ENCODE measurements around the gene ATP6V0A1. TPM values are rescaled to one million over a fixed set of nuclear protein-coding genes. Genes with fewer than 3 reads are reported as not detected.
"Not testable (repeated sequence)": the region's sequence is repeated elsewhere in the genome, so short reads cannot be mapped to it uniquely, and the experiment has no call there.

The ATP6V0A1 gene
- total RNA-seq, 2 experiments from 2014 or later: 13.3 to 15.9 TPM

DNA sequence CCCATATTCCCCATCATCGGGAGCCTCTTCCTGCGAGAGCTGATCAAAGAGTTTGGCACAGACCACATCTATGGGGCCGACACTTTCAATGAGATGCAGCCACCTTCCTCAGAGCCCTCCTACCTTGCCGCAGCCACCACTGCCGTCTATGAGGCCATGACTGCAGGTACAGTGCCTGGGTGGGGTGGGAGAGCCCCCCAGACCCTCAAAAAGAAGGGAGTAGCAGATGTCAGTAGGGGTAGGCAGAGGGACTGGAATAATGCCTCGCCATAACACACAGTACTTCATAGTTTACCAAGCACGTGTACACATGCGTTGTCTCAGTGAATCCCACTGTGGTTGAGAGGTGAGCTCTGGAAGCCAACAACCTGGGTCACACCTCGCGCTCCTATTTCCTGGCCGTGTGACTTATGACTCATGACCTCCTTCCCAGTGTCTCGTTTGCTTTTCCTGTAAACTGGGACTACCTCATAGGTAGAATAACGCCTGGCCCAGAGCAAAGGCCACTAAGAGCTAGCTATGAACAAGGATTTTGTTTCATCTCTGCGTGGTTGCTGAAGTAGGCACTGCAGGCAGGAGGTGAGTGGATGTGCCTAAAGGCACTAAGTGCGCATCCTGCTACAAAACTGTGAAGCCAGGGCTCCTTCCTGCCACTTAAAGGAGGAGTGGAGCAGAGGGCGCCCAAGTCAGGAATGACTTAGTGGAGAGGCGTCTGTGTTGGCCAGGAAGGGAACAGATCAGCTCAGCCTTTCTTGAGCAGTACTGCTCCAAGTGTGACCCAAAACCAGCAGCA lies 82.6 kb downstream of the ATP6V0A1 start:
- ChIA-PET POLR2A (no interaction called here), CTCF (interaction anchor here (0.6 to 1.2 kb wide), 10 partner anchors 9 to 611 kb away, joined by 3 to 5 read pairs (median 3); partner anchors contain the start of gene ODAD4)
- DNase-seq (peak; percentile 50), ATAC-seq (peak; percentile 63)
- Mint-ChIP-seq H3K4me1 (peaks cover 23% of the 10 kb centered on the region), H3K27me3 (no peaks in the 10 kb centered on the region), H3K9me3 (ENCODE audit: low read depth) (no peaks in the 10 kb centered on the region), H3K36me3 (ENCODE audit: low read depth) (peaks cover 20% of the 10 kb centered on the region), H3K27ac (peak overlapping the region; percentile 55), H3K4me3 (no peak overlapping the region)
- intact Hi-C loops (cut with DNase I, micrococcal nuclease): no loop called here

DNA sequence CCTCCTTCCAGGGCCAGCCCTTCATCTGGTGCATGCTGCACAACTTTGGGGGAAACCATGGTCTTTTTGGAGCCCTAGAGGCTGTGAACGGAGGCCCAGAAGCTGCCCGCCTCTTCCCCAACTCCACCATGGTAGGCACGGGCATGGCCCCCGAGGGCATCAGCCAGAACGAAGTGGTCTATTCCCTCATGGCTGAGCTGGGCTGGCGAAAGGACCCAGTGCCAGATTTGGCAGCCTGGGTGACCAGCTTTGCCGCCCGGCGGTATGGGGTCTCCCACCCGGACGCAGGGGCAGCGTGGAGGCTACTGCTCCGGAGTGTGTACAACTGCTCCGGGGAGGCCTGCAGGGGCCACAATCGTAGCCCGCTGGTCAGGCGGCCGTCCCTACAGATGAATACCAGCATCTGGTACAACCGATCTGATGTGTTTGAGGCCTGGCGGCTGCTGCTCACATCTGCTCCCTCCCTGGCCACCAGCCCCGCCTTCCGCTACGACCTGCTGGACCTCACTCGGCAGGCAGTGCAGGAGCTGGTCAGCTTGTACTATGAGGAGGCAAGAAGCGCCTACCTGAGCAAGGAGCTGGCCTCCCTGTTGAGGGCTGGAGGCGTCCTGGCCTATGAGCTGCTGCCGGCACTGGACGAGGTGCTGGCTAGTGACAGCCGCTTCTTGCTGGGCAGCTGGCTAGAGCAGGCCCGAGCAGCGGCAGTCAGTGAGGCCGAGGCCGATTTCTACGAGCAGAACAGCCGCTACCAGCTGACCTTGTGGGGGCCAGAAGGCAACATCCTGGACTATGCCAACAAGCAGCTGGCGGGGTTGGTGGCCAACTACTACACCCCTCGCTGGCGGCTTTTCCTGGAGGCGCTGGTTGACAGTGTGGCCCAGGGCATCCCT lies 84.8 kb downstream of the ATP6V0A1 start:
- Mint-ChIP-seq H3K9me3 (ENCODE audit: low read depth) (no peaks in the 10 kb centered on the region), H3K4me1 (peaks cover 15% of the 10 kb centered on the region), H3K36me3 (ENCODE audit: low read depth) (peaks cover 20% of the 10 kb centered on the region), H3K27me3 (no peaks in the 10 kb centered on the region), H3K27ac (no peak overlapping the region), H3K4me3 (no peak overlapping the region)
- CTCF ChIA-PET: interaction anchor here (1.3 kb wide), 1 partner anchor 16 kb away, joined by 3 read pairs; no protein-coding TSS in a partner anchor
- intact Hi-C loops (cut with DNase I, micrococcal nuclease): no loop called here
- POLR2A ChIA-PET: no interaction called here
- no peak for DNase-seq
- no peak for ATAC-seq

GRCh38 chr17:42544874-42545283 lies 86.2 kb downstream of the ATP6V0A1 start:
- ATAC-seq: no peak
- Mint-ChIP-seq H3K4me1 (peaks cover 23% of the 10 kb centered on the region), H3K36me3 (ENCODE audit: low read depth) (peaks cover 15% of the 10 kb centered on the region), H3K27ac (no peak overlapping the region), H3K4me3 (no peak overlapping the region), H3K27me3 (no peaks in the 10 kb centered on the region), H3K9me3 (ENCODE audit: low read depth) (no peaks in the 10 kb centered on the region)
- CTCF ChIA-PET: no interaction called here
- POLR2A ChIA-PET: no interaction called here
- intact Hi-C loops (cut with DNase I, micrococcal nuclease): no loop called here
- no peak for DNase-seq

- H3K4me1 Mint-ChIP-seq: peaks cover 18% of the 10 kb centered on the region
- H3K36me3 Mint-ChIP-seq (ENCODE audit: low read depth); CTCF ChIA-PET; H3K9me3 Mint-ChIP-seq (ENCODE audit: low read depth); H3K27me3 Mint-ChIP-seq; H3K27ac Mint-ChIP-seq; ATAC-seq; H3K4me3 Mint-ChIP-seq; intact Hi-C loops (cut with DNase I, micrococcal nuclease); DNase-seq: not testable (repeated sequence)
- POLR2A ChIA-PET: interaction anchor here (0.6 kb wide), 1 partner anchor 13 kb away, joined by 3 read pairs; no protein-coding TSS in a partner anchor
Observed at GRCh38 chr17:42545755-42546505, 87.3 kb downstream of the ATP6V0A1 start.

- ATAC-seq: no peak
- ChIA-PET POLR2A (interaction anchor here (1.5 kb wide), 1 partner anchor 11 kb away, joined by 3 read pairs; the partner anchor contains the start of gene NAGLU), CTCF (interaction anchor here (0.6 kb wide), 1 partner anchor 17 kb away, joined by 3 read pairs; no protein-coding TSS in a partner anchor)
- DNase-seq: no peak
- Mint-ChIP-seq H3K27ac (no peak overlapping the region), H3K4me1 (peaks cover 12% of the 10 kb centered on the region), H3K36me3 (ENCODE audit: low read depth) (peaks cover 3% of the 10 kb centered on the region), H3K4me3 (no peak overlapping the region), H3K9me3 (ENCODE audit: low read depth) (no peaks in the 10 kb centered on the region), H3K27me3 (no peaks in the 10 kb centered on the region)
- intact Hi-C loops (cut with DNase I, micrococcal nuclease): no loop called here
Observed at GRCh38 chr17:42547001-42547461, 88.4 kb downstream of the ATP6V0A1 start.

- ChIA-PET POLR2A (interaction anchor here (0.5 to 1.5 kb wide), 3 partner anchors 10 to 421 kb away, joined by 3 to 7 read pairs (median 4); partner anchors contain the start of gene NAGLU), CTCF (interaction anchor here (0.6 to 1.2 kb wide), 7 partner anchors 11 to 451 kb away, joined by 3 to 4 read pairs (median 3); partner anchors contain the start of genes NAGLU and RPL27)
- intact Hi-C loops (cut with DNase I, micrococcal nuclease): no loop called here
- Mint-ChIP-seq H3K36me3 (ENCODE audit: low read depth) (peaks cover 3% of the 10 kb centered on the region), H3K4me3 (no peak overlapping the region), H3K27me3 (no peaks in the 10 kb centered on the region), H3K27ac (no peak overlapping the region), H3K9me3 (ENCODE audit: low read depth) (no peaks in the 10 kb centered on the region), H3K4me1 (peaks cover 12% of the 10 kb centered on the region)
- no peak for DNase-seq
- no peak for ATAC-seq
Observed at GRCh38 chr17:42547698-42548069, 89.0 kb downstream of the ATP6V0A1 start.

DNA sequence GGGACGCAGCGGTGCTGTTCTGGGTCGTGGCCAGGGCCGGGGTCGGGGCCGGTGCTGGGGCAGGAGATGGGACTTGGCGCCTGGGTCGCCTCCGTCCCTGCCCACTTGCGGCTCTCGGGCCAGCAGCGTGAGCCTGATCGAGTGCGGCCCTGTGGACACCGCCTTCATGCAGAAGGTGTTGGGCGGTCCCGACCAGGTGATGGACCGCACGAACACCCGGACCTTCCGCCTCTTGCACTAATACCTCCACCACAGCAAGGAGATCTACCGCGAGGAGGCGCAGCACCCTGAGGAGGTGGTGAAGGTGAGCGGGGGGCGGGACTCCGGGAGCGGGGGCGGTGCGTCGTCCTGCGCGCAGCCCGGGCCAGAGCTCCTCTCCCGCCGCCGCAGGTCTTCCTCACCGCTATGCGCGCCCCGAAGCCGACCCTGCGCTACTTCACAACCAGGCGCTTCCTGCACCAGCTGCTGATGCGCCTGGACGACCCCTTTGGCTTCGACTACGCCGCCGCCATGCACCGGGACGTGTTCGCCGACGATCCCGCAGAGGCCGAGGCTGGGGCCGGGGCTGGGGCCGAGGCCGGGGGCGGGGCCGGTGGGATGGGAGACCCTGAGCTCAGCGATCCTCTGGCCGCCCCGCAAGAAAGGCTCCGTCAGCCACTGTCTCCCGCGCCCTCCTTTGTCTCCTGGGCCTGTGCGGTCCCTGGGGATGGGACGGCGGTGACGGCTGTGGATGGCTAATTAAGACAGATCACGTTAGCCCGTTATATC lies 89.6 kb downstream of the ATP6V0A1 start:
- Mint-ChIP-seq H3K36me3 (ENCODE audit: low read depth) (peaks cover 3% of the 10 kb centered on the region), H3K27ac (no peak overlapping the region), H3K9me3 (ENCODE audit: low read depth) (no peaks in the 10 kb centered on the region), H3K27me3 (no peaks in the 10 kb centered on the region), H3K4me3 (peak overlapping the region; percentile 36), H3K4me1 (peaks cover 13% of the 10 kb centered on the region)
- intact Hi-C loops (cut with DNase I, micrococcal nuclease): no loop called here
- ATAC-seq (peak; percentile 93), DNase-seq (peak; percentile 92)
- ChIA-PET POLR2A (interaction anchor here (0.5 to 1.5 kb wide), 4 partner anchors 11 to 420 kb away, joined by 3 to 7 read pairs (median 4); partner anchors contain the start of gene NAGLU), CTCF (interaction anchor here (0.6 to 1.3 kb wide), 13 partner anchors 11 to 450 kb away, joined by 3 to 7 read pairs (median 3); partner anchors contain the start of genes NAGLU, PSMC3IP and RPL27)

DNA sequence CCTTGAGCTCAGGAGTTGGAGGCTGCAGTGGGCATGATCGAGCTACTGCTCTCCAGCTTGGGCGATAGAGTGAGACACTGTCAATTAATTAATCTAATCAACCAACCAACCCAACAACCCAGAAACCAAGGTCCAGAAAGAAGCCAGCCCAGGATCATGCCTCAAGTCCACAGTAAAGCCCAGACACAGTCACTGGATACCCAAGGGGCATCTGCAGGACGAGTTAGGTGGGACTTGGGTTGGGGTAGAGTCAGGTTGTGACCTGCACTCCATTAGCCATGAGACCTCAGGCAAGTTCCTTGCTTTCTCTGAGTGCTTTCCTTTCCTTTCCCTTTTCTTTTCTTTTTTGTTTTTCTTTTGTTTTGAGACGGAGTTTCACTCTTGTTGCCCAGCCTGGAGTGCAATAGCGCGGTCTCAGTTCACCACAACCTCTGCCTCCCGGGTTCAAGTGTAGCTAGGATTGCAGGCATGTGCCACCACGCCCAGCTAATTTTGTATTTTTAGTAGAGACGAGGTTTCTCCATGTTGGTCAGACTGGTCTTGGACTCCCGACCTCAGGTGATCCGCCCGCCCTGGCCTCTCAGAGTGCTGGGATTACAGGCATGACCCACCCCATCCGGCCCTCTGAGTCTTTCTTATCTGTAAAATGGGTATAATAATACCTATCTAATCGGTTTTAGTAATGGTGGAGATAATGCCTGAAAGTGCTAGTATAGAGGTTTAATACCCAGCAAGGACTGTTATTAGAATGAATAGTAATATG lies 90.5 kb downstream of the ATP6V0A1 start:
- H3K9me3 Mint-ChIP-seq (ENCODE audit: low read depth): no peaks in the 10 kb centered on the region
- H3K27me3 Mint-ChIP-seq: no peaks in the 10 kb centered on the region
- H3K36me3 Mint-ChIP-seq (ENCODE audit: low read depth): peaks cover 3% of the 10 kb centered on the region
- peaks cover 17% of the 10 kb centered on the region for H3K4me1 Mint-ChIP-seq
- CTCF ChIA-PET: interaction anchor here (0.8 to 1.3 kb wide), 7 partner anchors 10 to 173 kb away, joined by 3 to 7 read pairs (median 3); partner anchors contain the start of genes NAGLU and PSMC3IP
- POLR2A ChIA-PET: interaction anchor here (1.1 kb wide), 1 partner anchor 12 kb away, joined by 7 read pairs; no protein-coding TSS in a partner anchor
- peak overlapping the region; percentile 36 for H3K4me3 Mint-ChIP-seq
- intact Hi-C loops (cut with DNase I, micrococcal nuclease): no loop called here
- ATAC-seq (no peak), DNase-seq (no peak)
- no peak overlapping the region for H3K27ac Mint-ChIP-seq

DNA sequence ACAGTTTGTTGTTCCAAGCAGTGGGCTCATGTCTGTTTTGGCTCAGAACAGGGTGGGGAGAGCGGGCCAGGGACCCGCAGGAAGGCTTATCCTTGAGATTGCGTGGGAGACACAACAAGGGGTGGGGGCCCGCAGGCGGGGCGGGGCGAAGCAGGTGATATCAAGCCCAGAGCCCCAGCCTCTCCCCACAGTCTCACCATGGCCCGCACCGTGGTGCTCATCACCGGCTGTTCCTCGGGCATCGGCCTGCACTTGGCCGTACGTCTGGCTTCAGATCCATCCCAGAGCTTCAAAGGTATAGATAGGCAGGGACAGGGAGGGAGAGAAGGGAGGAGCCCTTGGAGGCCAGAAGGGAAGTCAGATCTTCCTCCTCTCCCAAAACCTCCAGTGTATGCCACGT lies 94.1 kb downstream of the ATP6V0A1 start, which contains the start of gene HSD17B1:
Gene HSD17B1, plus strand, starts transcription at position 188 of the 400 bp plus-strand sequence. Its CDS starts 11 bp downstream, at position 199.
- Mint-ChIP-seq H3K4me1 (peaks cover 30% of the 10 kb centered on the region), H3K27ac (peak within 1 kb of the TSS; percentile 92), H3K4me3 (peak within 1 kb of the TSS; percentile 85)
- intact Hi-C loops (cut with DNase I, micrococcal nuclease); CTCF ChIA-PET; H3K36me3 Mint-ChIP-seq (ENCODE audit: low read depth); H3K27me3 Mint-ChIP-seq; POLR2A ChIA-PET; ATAC-seq; H3K9me3 Mint-ChIP-seq (ENCODE audit: low read depth); DNase-seq: not testable (repeated sequence)

Measured in activated CD4-positive, alpha-beta T cell treated with anti-CD3 and anti-CD28 coated beads for 36 hours (primary cell).